ENCODE data around the gene LRRC56. TPM values are rescaled to one million over a fixed set of nuclear protein-coding genes. Genes with fewer than 3 reads are reported as not detected.

Gene LRRC56
- total and polyA plus RNA-seq, 11 donors, result 0.07 to 0.35 (median 0.20) TPM; not detected in 2

DNA sequence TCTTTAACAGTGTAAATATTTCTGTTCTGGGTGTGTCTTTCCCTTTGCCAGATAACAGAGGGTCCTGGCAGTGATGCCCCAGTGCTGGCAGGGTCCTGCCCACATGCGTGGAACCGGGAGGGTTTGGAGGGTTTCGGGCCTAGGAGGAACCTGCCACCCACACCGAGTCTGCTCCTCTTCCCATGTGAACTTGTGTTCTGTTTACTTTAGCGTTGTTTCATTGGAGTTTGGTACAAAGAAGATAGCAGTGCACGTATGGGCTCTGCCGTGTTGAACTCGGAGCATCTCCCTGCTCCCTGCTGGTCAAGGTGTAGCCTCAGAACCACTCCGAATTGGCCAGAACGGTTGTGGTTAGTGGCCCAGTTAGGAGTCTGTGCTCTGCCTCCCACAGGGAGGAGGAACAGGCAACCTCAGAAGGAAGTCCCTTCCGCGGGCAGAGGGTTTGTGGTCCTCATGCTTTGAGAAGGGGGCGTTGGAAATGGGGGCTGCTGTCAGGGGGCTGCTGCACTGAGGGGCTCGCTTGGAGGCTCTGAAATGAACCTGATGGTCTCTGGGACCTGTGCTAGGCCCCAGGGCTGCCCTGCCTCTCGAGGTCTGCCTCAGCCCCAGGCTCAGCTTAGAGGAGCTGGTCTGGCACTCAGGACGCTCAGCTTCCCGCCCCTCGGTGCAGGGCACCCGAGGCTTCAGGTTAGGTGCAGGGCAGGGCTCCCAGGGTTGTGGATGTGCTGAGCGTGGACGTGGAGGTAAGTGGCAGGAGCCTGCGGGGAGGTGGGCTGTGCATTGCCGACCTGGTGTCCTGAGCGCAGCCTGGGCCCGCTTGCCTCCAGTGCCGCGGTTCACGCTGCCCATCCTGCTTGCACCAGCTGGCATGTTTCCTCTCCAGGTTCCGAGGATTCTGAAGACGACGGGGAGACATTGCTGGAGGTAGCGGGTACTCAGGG lies 49.3 kb downstream of the LRRC56 start:
- ATAC-seq, result peak in 1 of 4 donors; percentile 21
- DNase-seq, result no peak
- Histone ChIP-seq H3K36me3 (peaks cover 0 to 91% (median 87%) of the 10 kb centered on the region in 9 donors), H3K4me1 (peaks cover 0 to 16% (median under 1%) of the 10 kb centered on the region in 12 donors), H3K27me3 (no peaks in the 10 kb centered on the region), H3K27ac (peak overlapping the region in 1 of 12 donors; percentile 56), H3K4me3 (no peak overlapping the region), H3K9me3 (no peaks in the 10 kb centered on the region)
- intact Hi-C loops (cut with DNase I), result no loop called here
- TF ChIP-seq, protein P1, sequence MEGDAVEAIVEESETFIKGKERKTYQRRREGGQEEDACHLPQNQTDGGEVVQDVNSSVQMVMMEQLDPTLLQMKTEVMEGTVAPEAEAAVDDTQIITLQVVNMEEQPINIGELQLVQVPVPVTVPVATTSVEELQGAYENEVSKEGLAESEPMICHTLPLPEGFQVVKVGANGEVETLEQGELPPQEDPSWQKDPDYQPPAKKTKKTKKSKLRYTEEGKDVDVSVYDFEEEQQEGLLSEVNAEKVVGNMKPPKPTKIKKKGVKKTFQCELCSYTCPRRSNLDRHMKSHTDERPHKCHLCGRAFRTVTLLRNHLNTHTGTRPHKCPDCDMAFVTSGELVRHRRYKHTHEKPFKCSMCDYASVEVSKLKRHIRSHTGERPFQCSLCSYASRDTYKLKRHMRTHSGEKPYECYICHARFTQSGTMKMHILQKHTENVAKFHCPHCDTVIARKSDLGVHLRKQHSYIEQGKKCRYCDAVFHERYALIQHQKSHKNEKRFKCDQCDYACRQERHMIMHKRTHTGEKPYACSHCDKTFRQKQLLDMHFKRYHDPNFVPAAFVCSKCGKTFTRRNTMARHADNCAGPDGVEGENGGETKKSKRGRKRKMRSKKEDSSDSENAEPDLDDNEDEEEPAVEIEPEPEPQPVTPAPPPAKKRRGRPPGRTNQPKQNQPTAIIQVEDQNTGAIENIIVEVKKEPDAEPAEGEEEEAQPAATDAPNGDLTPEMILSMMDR (IDR thresholded peaks at IDR 0.05), result no peak
- no peak for TF ChIP-seq POLR2A (IDR thresholded peaks at IDR 0.05)
- WGBS, 4 donors, result 87 to 91% (median 91%) methylated on average over 20 to 32 of the region's 32 CpGs

DNA sequence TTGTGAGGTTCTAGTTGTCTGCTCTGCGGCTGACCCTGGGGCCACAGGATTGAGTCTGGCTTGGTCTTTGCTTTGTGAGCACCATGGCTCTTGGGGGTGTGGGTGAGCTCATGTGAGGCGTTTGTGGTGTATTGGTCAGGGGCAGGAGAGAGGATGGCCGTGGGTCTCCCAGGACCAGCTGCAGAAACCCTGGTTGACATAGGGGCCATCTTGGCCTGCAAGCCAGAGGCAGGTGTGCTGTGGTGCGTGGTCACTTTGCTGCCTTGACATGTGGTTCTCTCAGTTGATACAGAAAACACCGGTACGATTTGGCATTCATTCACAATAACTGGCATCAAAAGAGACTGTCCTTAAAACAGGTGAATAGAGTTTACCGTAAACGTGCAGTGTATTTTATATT lies 50.2 kb downstream of the LRRC56 start:
- TF ChIP-seq, protein P1 (IDR thresholded peaks at IDR 0.05), result no peak
- no peak for TF ChIP-seq POLR2A (IDR thresholded peaks at IDR 0.05)
- no peak for DNase-seq
- H3K4me3 ChIP-seq, result no peak overlapping the region
- ATAC-seq, result peak in 1 of 4 donors; percentile 21
- H3K27ac ChIP-seq, result peak overlapping the region in 1 of 12 donors; percentile 56
- no peaks in the 10 kb centered on the region for H3K27me3 ChIP-seq
- H3K9me3 ChIP-seq, result no peaks in the 10 kb centered on the region
- 82 to 92% (median 86%) methylated on average over 8 of the region's 8 CpGs for WGBS, 4 donors
- intact Hi-C loops (cut with DNase I), result no loop called here
- H3K36me3 ChIP-seq, result peaks cover 0 to 91% (median 85%) of the 10 kb centered on the region in 9 donors
- H3K4me1 ChIP-seq, result peaks cover 0 to 16% (median 0%) of the 10 kb centered on the region in 12 donors

DNA sequence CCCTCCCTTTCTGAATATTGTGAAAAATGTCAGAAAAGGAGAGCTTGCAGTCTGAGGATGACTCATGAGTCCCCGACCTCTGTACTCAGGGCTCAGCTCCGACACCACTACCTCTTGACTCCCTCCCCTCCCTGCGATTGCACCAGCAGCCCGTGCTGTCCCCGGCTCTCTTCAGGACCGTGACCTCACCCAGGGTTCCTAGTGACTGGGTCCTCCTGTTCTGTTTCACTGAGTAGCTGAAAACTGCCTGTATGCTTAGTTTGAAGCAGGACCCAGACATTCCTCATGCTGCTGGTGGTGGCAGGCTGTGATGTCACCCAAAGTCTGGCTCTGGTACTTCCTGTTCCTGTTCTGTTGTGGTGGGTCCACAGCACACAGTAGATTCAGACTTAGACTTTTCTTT lies 50.7 kb downstream of the LRRC56 start:
- peak in 2 of 5 donors; percentile 58 to 61 for DNase-seq

More for the DNA sequence above, 50.7 kb downstream of the LRRC56 start:
- H3K27ac ChIP-seq, result peak overlapping the region in 1 of 12 donors; percentile 56
- WGBS, 4 donors, result 68 to 78% (median 72%) methylated on average over 6 of the region's 6 CpGs
- intact Hi-C loops (cut with DNase I), result no loop called here
- H3K4me3 ChIP-seq, result no peak overlapping the region
- TF ChIP-seq, protein P1 (IDR thresholded peaks at IDR 0.05), result no peak
- TF ChIP-seq POLR2A (IDR thresholded peaks at IDR 0.05), result no peak
- H3K27me3 ChIP-seq, result no peaks in the 10 kb centered on the region
- no peaks in the 10 kb centered on the region for H3K9me3 ChIP-seq
- ATAC-seq, result peak in 2 of 4 donors; percentile 47 to 67
- peaks cover 0 to 16% (median 0%) of the 10 kb centered on the region in 12 donors for H3K4me1 ChIP-seq
- H3K36me3 ChIP-seq, result peaks cover 0 to 91% (median 86%) of the 10 kb centered on the region in 9 donors

Data from heart left ventricle (tissue), 16 donors.